ENCODE results near the gene YY1. TPM values are rescaled to one million over a fixed set of nuclear protein-coding genes. Genes with fewer than 3 reads are reported as not detected.
A peak's percentile ranks its signal among the peaks of the same experiment; 100 is the strongest.

YY1 gene
- total RNA-seq (2021) (78.8 to 83.1 TPM (median 81.9 TPM) in 3 replicates), Bru-seq, nascent RNA (percentile 93 among the genes with signal in this experiment)
- long read RNA-seq, experiment 1, full-length matches to known transcripts = 100 of 148 reads
- long read RNA-seq, experiment 1, partial matches to known transcripts = 6 of 148 reads
- long read RNA-seq, experiment 1, other reads (novel, unspliced or antisense) = 42 of 148 reads
- long read RNA-seq, experiment 2, full-length matches to known transcripts = 112 of 178 reads
- long read RNA-seq, experiment 2, partial matches to known transcripts = 6 of 178 reads
- long read RNA-seq, experiment 2, other reads (novel, unspliced or antisense) = 60 of 178 reads
- long read RNA-seq, experiment 3, full-length matches to known transcripts = 5 of 12 reads
- long read RNA-seq, experiment 3, partial matches to known transcripts = 6 of 12 reads
- long read RNA-seq, experiment 3, other reads (novel, unspliced or antisense) = 1 of 12 reads

DNA sequence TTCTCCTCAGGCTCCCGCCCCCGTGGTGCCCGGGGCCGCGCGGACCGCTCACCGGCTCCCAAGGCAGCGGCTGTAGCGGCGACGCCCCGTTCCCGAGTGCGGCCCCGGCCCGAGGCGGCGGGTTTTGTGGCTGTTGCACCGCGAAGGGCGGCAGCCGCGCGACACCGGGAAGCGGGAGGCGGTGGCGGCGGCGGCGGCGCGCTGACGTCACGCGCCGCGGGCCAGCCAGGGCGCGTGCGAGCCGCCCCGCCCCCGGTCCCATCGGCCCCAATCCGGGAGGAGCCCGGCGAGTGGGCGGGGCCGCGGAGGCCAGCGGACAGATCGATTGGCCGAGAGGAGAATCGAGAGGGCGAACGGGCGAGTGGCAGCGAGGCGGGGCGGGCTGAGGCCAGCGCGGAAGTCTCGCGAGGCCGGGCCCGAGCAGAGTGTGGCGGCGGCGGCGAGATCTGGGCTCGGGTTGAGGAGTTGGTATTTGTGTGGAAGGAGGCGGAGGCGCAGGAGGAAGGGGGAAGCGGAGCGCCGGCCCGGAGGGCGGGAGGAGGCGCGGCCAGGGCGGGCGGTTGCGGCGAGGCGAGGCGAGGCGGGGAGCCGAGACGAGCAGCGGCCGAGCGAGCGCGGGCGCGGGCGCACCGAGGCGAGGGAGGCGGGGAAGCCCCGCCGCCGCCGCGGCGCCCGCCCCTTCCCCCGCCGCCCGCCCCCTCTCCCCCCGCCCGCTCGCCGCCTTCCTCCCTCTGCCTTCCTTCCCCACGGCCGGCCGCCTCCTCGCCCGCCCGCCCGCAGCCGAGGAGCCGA lies at the start of gene YY1:
Gene YY1 (plus strand): TSS at position 726 of the 792 bp plus-strand sequence. CDS start 101 bp downstream, outside the sequence.
- H3K27me3 Mint-ChIP-seq (ENCODE audit: low read depth) = no peaks in the 10 kb centered on the region
- H3K4me1 Mint-ChIP-seq = peaks cover 48% of the 10 kb centered on the region
- DNase-seq (ENCODE audit: low spot score) (peak; percentile 99), ATAC-seq (peak; percentile 92)
- ChIA-PET CTCF (interaction anchor here (1.4 to 4.7 kb wide), 3 partner anchors 8 to 24 kb away, joined by 6 to 19 read pairs (median 7); no protein-coding TSS in a partner anchor), POLR2A (interaction anchor here (1.0 to 2.0 kb wide), 2 partner anchors 18 to 20 kb away, joined by 3 to 5 read pairs; no protein-coding TSS in a partner anchor)
- peaks cover 20% of the 10 kb centered on the region for H3K36me3 Mint-ChIP-seq
- peak within 1 kb of the TSS; percentile 94 for H3K4me3 Mint-ChIP-seq
- H3K9me3 Mint-ChIP-seq = no peaks in the 10 kb centered on the region
- H3K27ac Mint-ChIP-seq = peak within 1 kb of the TSS; percentile 99
- TF ChIP-seq, protein P1, sequence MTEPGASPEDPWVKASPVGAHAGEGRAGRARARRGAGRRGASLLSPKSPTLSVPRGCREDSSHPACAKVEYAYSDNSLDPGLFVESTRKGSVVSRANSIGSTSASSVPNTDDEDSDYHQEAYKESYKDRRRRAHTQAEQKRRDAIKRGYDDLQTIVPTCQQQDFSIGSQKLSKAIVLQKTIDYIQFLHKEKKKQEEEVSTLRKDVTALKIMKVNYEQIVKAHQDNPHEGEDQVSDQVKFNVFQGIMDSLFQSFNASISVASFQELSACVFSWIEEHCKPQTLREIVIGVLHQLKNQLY (CRISPR knock-in tag; IDR thresholded peaks at IDR 0.05) = no peak
- TF ChIP-seq FOXK1 (CRISPR knock-in tag; IDR thresholded peaks at IDR 0.05) (0 out of 2 replicates have a peak, but pooled peaks have one; percentile 17), NFYB (CRISPR knock-in tag; conservative IDR thresholded peaks at IDR 0.05; ENCODE audit: low read depth) (peak; percentile 70), ZBTB21 (CRISPR knock-in tag; IDR thresholded peaks at IDR 0.05; ENCODE audit: borderline replicate concordance) (no peak), JAZF1 (CRISPR knock-in tag; IDR thresholded peaks at IDR 0.05) (no peak), CREM (CRISPR knock-in tag; IDR thresholded peaks at IDR 0.05) (peak; percentile 89), JUN (CRISPR knock-in tag; IDR thresholded peaks at IDR 0.05) (0 out of 2 replicates have a peak, but pooled peaks have one; percentile 21), CBFB (CRISPR knock-in tag; IDR thresholded peaks at IDR 0.05; ENCODE audit: low read depth) (0 out of 2 replicates have a peak, but pooled peaks have one; percentile 41), SP1 (CRISPR knock-in tag; conservative IDR thresholded peaks at IDR 0.05) (peak; percentile 96), GTF2I (CRISPR knock-in tag; conservative IDR thresholded peaks at IDR 0.05) (no peak)
- TF ChIP-seq, protein P2, sequence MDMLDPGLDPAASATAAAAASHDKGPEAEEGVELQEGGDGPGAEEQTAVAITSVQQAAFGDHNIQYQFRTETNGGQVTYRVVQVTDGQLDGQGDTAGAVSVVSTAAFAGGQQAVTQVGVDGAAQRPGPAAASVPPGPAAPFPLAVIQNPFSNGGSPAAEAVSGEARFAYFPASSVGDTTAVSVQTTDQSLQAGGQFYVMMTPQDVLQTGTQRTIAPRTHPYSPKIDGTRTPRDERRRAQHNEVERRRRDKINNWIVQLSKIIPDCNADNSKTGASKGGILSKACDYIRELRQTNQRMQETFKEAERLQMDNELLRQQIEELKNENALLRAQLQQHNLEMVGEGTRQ (CRISPR knock-in tag; IDR thresholded peaks at IDR 0.05) = peak; percentile 72
- TF ChIP-seq, protein P3, sequence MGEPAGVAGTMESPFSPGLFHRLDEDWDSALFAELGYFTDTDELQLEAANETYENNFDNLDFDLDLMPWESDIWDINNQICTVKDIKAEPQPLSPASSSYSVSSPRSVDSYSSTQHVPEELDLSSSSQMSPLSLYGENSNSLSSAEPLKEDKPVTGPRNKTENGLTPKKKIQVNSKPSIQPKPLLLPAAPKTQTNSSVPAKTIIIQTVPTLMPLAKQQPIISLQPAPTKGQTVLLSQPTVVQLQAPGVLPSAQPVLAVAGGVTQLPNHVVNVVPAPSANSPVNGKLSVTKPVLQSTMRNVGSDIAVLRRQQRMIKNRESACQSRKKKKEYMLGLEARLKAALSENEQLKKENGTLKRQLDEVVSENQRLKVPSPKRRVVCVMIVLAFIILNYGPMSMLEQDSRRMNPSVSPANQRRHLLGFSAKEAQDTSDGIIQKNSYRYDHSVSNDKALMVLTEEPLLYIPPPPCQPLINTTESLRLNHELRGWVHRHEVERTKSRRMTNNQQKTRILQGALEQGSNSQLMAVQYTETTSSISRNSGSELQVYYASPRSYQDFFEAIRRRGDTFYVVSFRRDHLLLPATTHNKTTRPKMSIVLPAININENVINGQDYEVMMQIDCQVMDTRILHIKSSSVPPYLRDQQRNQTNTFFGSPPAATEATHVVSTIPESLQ (CRISPR knock-in tag; IDR thresholded peaks at IDR 0.05) = no peak
- TF ChIP-seq, protein P4, sequence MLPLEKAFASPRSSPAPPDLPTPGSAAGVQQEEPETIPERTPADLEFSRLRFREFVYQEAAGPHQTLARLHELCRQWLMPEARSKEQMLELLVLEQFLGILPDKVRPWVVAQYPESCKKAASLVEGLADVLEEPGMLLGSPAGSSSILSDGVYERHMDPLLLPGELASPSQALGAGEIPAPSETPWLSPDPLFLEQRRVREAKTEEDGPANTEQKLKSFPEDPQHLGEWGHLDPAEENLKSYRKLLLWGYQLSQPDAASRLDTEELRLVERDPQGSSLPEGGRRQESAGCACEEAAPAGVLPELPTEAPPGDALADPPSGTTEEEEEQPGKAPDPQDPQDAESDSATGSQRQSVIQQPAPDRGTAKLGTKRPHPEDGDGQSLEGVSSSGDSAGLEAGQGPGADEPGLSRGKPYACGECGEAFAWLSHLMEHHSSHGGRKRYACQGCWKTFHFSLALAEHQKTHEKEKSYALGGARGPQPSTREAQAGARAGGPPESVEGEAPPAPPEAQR (CRISPR knock-in tag; IDR thresholded peaks at IDR 0.05) = no peak
- TF ChIP-seq, protein P5, sequence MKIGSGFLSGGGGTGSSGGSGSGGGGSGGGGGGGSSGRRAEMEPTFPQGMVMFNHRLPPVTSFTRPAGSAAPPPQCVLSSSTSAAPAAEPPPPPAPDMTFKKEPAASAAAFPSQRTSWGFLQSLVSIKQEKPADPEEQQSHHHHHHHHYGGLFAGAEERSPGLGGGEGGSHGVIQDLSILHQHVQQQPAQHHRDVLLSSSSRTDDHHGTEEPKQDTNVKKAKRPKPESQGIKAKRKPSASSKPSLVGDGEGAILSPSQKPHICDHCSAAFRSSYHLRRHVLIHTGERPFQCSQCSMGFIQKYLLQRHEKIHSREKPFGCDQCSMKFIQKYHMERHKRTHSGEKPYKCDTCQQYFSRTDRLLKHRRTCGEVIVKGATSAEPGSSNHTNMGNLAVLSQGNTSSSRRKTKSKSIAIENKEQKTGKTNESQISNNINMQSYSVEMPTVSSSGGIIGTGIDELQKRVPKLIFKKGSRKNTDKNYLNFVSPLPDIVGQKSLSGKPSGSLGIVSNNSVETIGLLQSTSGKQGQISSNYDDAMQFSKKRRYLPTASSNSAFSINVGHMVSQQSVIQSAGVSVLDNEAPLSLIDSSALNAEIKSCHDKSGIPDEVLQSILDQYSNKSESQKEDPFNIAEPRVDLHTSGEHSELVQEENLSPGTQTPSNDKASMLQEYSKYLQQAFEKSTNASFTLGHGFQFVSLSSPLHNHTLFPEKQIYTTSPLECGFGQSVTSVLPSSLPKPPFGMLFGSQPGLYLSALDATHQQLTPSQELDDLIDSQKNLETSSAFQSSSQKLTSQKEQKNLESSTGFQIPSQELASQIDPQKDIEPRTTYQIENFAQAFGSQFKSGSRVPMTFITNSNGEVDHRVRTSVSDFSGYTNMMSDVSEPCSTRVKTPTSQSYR (CRISPR knock-in tag; IDR thresholded peaks at IDR 0.05) = no peak
- TF ChIP-seq, protein P6, sequence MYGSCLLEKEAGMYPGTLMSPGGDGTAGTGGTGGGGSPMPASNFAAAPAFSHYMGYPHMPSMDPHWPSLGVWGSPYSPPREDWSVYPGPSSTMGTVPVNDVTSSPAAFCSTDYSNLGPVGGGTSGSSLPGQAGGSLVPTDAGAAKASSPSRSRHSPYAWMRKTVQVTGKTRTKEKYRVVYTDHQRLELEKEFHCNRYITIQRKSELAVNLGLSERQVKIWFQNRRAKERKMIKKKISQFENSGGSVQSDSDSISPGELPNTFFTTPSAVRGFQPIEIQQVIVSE (CRISPR knock-in tag; IDR thresholded peaks at IDR 0.05; ENCODE audit: borderline replicate concordance) = no peak
- TF ChIP-seq, protein P7, sequence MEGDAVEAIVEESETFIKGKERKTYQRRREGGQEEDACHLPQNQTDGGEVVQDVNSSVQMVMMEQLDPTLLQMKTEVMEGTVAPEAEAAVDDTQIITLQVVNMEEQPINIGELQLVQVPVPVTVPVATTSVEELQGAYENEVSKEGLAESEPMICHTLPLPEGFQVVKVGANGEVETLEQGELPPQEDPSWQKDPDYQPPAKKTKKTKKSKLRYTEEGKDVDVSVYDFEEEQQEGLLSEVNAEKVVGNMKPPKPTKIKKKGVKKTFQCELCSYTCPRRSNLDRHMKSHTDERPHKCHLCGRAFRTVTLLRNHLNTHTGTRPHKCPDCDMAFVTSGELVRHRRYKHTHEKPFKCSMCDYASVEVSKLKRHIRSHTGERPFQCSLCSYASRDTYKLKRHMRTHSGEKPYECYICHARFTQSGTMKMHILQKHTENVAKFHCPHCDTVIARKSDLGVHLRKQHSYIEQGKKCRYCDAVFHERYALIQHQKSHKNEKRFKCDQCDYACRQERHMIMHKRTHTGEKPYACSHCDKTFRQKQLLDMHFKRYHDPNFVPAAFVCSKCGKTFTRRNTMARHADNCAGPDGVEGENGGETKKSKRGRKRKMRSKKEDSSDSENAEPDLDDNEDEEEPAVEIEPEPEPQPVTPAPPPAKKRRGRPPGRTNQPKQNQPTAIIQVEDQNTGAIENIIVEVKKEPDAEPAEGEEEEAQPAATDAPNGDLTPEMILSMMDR (IDR thresholded peaks at IDR 0.05) = no peak
- TF ChIP-seq, protein P8, sequence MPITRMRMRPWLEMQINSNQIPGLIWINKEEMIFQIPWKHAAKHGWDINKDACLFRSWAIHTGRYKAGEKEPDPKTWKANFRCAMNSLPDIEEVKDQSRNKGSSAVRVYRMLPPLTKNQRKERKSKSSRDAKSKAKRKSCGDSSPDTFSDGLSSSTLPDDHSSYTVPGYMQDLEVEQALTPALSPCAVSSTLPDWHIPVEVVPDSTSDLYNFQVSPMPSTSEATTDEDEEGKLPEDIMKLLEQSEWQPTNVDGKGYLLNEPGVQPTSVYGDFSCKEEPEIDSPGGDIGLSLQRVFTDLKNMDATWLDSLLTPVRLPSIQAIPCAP (CRISPR knock-in tag; IDR thresholded peaks at IDR 0.05) = no peak
- TF ChIP-seq, protein P9, sequence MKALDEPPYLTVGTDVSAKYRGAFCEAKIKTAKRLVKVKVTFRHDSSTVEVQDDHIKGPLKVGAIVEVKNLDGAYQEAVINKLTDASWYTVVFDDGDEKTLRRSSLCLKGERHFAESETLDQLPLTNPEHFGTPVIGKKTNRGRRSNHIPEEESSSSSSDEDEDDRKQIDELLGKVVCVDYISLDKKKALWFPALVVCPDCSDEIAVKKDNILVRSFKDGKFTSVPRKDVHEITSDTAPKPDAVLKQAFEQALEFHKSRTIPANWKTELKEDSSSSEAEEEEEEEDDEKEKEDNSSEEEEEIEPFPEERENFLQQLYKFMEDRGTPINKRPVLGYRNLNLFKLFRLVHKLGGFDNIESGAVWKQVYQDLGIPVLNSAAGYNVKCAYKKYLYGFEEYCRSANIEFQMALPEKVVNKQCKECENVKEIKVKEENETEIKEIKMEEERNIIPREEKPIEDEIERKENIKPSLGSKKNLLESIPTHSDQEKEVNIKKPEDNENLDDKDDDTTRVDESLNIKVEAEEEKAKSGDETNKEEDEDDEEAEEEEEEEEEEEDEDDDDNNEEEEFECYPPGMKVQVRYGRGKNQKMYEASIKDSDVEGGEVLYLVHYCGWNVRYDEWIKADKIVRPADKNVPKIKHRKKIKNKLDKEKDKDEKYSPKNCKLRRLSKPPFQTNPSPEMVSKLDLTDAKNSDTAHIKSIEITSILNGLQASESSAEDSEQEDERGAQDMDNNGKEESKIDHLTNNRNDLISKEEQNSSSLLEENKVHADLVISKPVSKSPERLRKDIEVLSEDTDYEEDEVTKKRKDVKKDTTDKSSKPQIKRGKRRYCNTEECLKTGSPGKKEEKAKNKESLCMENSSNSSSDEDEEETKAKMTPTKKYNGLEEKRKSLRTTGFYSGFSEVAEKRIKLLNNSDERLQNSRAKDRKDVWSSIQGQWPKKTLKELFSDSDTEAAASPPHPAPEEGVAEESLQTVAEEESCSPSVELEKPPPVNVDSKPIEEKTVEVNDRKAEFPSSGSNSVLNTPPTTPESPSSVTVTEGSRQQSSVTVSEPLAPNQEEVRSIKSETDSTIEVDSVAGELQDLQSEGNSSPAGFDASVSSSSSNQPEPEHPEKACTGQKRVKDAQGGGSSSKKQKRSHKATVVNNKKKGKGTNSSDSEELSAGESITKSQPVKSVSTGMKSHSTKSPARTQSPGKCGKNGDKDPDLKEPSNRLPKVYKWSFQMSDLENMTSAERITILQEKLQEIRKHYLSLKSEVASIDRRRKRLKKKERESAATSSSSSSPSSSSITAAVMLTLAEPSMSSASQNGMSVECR (CRISPR knock-in tag; IDR thresholded peaks at IDR 0.05; ENCODE audit: borderline replicate concordance) = no peak; the same call in 1 of the 2 replicates
